H9 (cell line): ENCODE measurements around the gene SDHB. TPM values are rescaled to one million over a fixed set of nuclear protein-coding genes. Genes with fewer than 3 reads are reported as not detected.

ENCODE experiments used
- DNase-seq: peaks from one replicate; pipeline ENCODE4 v3.0.0-alpha.2; 2017
- H2AFZ ChIP-seq: one replicate; pipeline ENCODE4 v1.6.1; 2013; ENCODE audit warnings: mild to moderate bottlenecking, low read length, control low read depth, moderate library complexity
- H2AK5ac ChIP-seq: 2 replicates; pipeline ENCODE4 v1.6.1; 2013; ENCODE audit warnings: low read length, control low read depth, mixed read lengths; ENCODE audit not compliant: insufficient read length
- H2BK120ac ChIP-seq: one replicate; pipeline ENCODE4 v1.6.1; 2013; ENCODE audit warnings: low read depth, mild to moderate bottlenecking, low read length, control low read depth, inconsistent platforms; ENCODE audit not compliant: poor library complexity, severe bottlenecking
- H2BK12ac ChIP-seq: 2 replicates; pipeline ENCODE4 v1.6.1; 2013; ENCODE audit warnings: low read length, control low read depth, mixed read lengths, low read depth; ENCODE audit not compliant: insufficient read length
- H2BK15ac ChIP-seq: 2 replicates; pipeline ENCODE4 v1.6.1; 2013; ENCODE audit warnings: low read depth, low read length, control low read depth
- H2BK20ac ChIP-seq: one replicate; pipeline ENCODE4 v1.6.1; 2013; ENCODE audit warnings: low read depth, mild to moderate bottlenecking, low read length, control low read depth, inconsistent platforms; ENCODE audit not compliant: poor library complexity, severe bottlenecking
- H2BK5ac ChIP-seq: 2 replicates; pipeline ENCODE4 v1.6.1; 2013; ENCODE audit warnings: low read length, control low read depth, mixed read lengths; ENCODE audit not compliant: insufficient read length
- H3K14ac ChIP-seq: 2 replicates; pipeline ENCODE4 v1.6.1; 2013; ENCODE audit warnings: low read length, control low read depth; ENCODE audit not compliant: insufficient read depth
- H3K18ac ChIP-seq: 2 replicates; pipeline ENCODE4 v1.6.1; 2013; ENCODE audit warnings: low read depth, mild to moderate bottlenecking, mixed read lengths, low read length, control low read depth; ENCODE audit not compliant: insufficient read length
- H3K23ac ChIP-seq: 2 replicates; pipeline ENCODE4 v1.6.1; 2013; ENCODE audit warnings: low read length, control low read depth, mixed read lengths, low read depth; ENCODE audit not compliant: insufficient read length
- H3K23me2 ChIP-seq: 2 replicates; pipeline ENCODE4 v1.6.1; 2013; ENCODE audit warnings: low read depth, mild to moderate bottlenecking, mixed read lengths, low read length, control low read depth; ENCODE audit not compliant: insufficient read length, poor library complexity, severe bottlenecking
- H3K27ac ChIP-seq: 2 replicates; pipeline ENCODE4 v1.5.1; 2013; ENCODE audit warnings: low read length, control low read depth, mixed read lengths, low read depth; ENCODE audit not compliant: insufficient read length
- H3K27me3 ChIP-seq: 2 replicates; pipeline ENCODE4 v1.6.1; 2013; ENCODE audit warnings: low read length, control low read depth, inconsistent platforms; ENCODE audit not compliant: insufficient read depth
- H3K4ac ChIP-seq: 2 replicates; pipeline ENCODE4 v1.6.1; 2013; ENCODE audit warnings: low read depth, mild to moderate bottlenecking, control low read depth, inconsistent platforms, low read length, moderate library complexity
- H3K4me1 ChIP-seq: 2 replicates; pipeline ENCODE4 v1.6.1; 2013; ENCODE audit warnings: low read length, control low read depth, inconsistent platforms; ENCODE audit not compliant: insufficient read depth
- H3K4me2 ChIP-seq: 2 replicates; pipeline ENCODE4 v1.6.1; 2013; ENCODE audit warnings: low read length, control low read depth, mixed read lengths; ENCODE audit not compliant: insufficient read length, insufficient read depth
- H3K56ac ChIP-seq: 2 replicates; pipeline ENCODE4 v1.6.1; 2013; ENCODE audit warnings: low read depth, mild to moderate bottlenecking, mixed read lengths, low read length, control low read depth; ENCODE audit not compliant: insufficient read length
- H3K79me1 ChIP-seq: 2 replicates; pipeline ENCODE4 v1.6.1; 2013; ENCODE audit warnings: low read depth, mild to moderate bottlenecking, moderate library complexity, low read length, control low read depth, inconsistent platforms; ENCODE audit not compliant: insufficient read depth, poor library complexity, severe bottlenecking
- H3K79me2 ChIP-seq: 2 replicates; pipeline ENCODE4 v1.6.1; 2013; ENCODE audit warnings: low read length, control low read depth, inconsistent platforms; ENCODE audit not compliant: insufficient read depth
- H3K9ac ChIP-seq: 2 replicates; pipeline ENCODE4 v1.6.1; 2013; ENCODE audit warnings: low read length, control low read depth, mixed read lengths; ENCODE audit not compliant: insufficient read length; ENCODE audit errors: extremely low read depth
- H3K9me3 ChIP-seq: one replicate; pipeline ENCODE4 v1.6.1; 2013; ENCODE audit warnings: low read depth, low read length, inconsistent platforms; ENCODE audit not compliant: control insufficient read depth
- H3T11ph ChIP-seq: one replicate; pipeline ENCODE4 v1.6.1; 2013; ENCODE audit warnings: mild to moderate bottlenecking, low read length, control low read depth, inconsistent platforms
- H4K20me1 ChIP-seq: one replicate; pipeline ENCODE4 v1.6.1; 2013; ENCODE audit not compliant: control insufficient read depth, insufficient read length, insufficient read depth
- H4K5ac ChIP-seq: 2 replicates; pipeline ENCODE4 v1.6.1; 2013; ENCODE audit warnings: low read depth, mild to moderate bottlenecking, mixed read lengths, low read length, control low read depth; ENCODE audit not compliant: insufficient read length
- H4K8ac ChIP-seq: replicated peaks from 2 replicates; pipeline ENCODE4 v1.6.1; 2013; ENCODE audit warnings: low read length, control low read depth, mixed read lengths, low read depth; ENCODE audit not compliant: insufficient read length
- H4K91ac ChIP-seq: 2 replicates; pipeline ENCODE4 v1.6.1; 2013; ENCODE audit warnings: low read depth, mild to moderate bottlenecking, moderate library complexity, mixed read lengths, low read length, control low read depth; ENCODE audit not compliant: insufficient read length
- H3K27ac Mint-ChIP-seq, 3 experiments: 2 replicates in 2 of 3; 3 replicates in 1 of 3; pipeline ENCODE4 v1.8.0; 2020 to 2021; ENCODE audit warnings: mixed read lengths in 3 of 3, mild to moderate bottlenecking in 1 of 3, moderate library complexity in 1 of 3
- H3K27me3 Mint-ChIP-seq: 2 replicates; pipeline ENCODE4 v1.8.0; 2021; ENCODE audit warnings: low read depth, mild to moderate bottlenecking, moderate library complexity, mixed read lengths
- H3K36me3 Mint-ChIP-seq, 3 experiments: 2 replicates in 2 of 3; 3 replicates in 1 of 3; pipeline ENCODE4 v1.8.0; 2020 to 2021; ENCODE audit warnings: low read depth in 3 of 3, mixed read lengths in 3 of 3; ENCODE audit not compliant: insufficient read depth in 1 of 3
- H3K4me1 Mint-ChIP-seq, 2 experiments: 2 replicates each; pipeline ENCODE4 v1.8.0; 2020; ENCODE audit warnings: mixed read lengths in 2 of 2
- H3K4me3 Mint-ChIP-seq, 2 experiments: 2 replicates in 1 of 2; 3 replicates in 1 of 2; pipeline ENCODE4 v1.8.0; 2020 to 2021; ENCODE audit warnings: mild to moderate bottlenecking in 2 of 2, mixed read lengths in 2 of 2, moderate library complexity in 1 of 2
- H3K9me3 Mint-ChIP-seq, 2 experiments: 2 replicates in 1 of 2; 3 replicates in 1 of 2; pipeline ENCODE4 v1.8.0; 2020; ENCODE audit warnings: mild to moderate bottlenecking in 2 of 2, mixed read lengths in 2 of 2, moderate library complexity in 1 of 2
- CTCF ChIP-seq: fragments of 200-600 bp; sonication (generic); conservative IDR thresholded peaks from 3 replicates; pipeline ENCODE4 v1.8.0; 2021; ENCODE audit warnings: antibody characterized with exemption, mild to moderate bottlenecking
- WGBS: extraction: QIAGEN DNeasy Blood & Tissue Kit; methylation state at CpG from one replicate; pipeline ENCODE4 v1.1.7; 2013; ENCODE audit warnings: missing lambda C conversion rate, low lambda C conversion rate, mixed read lengths; ENCODE audit not compliant: insufficient read length; ENCODE audit errors: extremely low coverage; 5-methylcytosine and 5-hydroxymethylcytosine counted together
- total RNA-seq: library from RNA; stranded (reverse); gene quantifications from 2 replicates; pipeline ENCODE4 v1.2.1, GENCODE V29; 2021

Gene SDHB
- total RNA-seq, 1 experiment from 2014 or later: 77.5 TPM

GRCh38 chr1:17102232-17102631 is 48.4 kb upstream of the SDHB start:
- H3K23me2 ChIP-seq: no peaks in the 10 kb centered on the region
- H3T11ph ChIP-seq: no peak overlapping the region
- no peak overlapping the region for H3K18ac ChIP-seq
- H3K79me1 ChIP-seq: no peaks in the 10 kb centered on the region
- Mint-ChIP-seq H3K9me3 (no peaks in the 10 kb centered on the region; a peak in 1 of 5 replicates), H3K36me3 (no peaks in the 10 kb centered on the region), H3K4me3 (no peak overlapping the region), H3K4me1 (peaks cover 13 to 20% of the 10 kb centered on the region in 2 experiments), H3K27me3 (no peaks in the 10 kb centered on the region; the same call in none of the 2 replicates), H3K27ac (no peak overlapping the region)
- no peak overlapping the region for H3K9ac ChIP-seq
- H3K23ac ChIP-seq: no peak overlapping the region
- no peak overlapping the region for H2BK20ac ChIP-seq
- H3K56ac ChIP-seq: no peak overlapping the region
- H3K27me3 ChIP-seq: no peaks in the 10 kb centered on the region
- no peak overlapping the region for H2BK12ac ChIP-seq
- H3K9me3 ChIP-seq: no peaks in the 10 kb centered on the region
- H4K5ac ChIP-seq: no peak overlapping the region
- no peak overlapping the region for H4K8ac ChIP-seq
- H2BK15ac ChIP-seq: no peak overlapping the region
- H2AK5ac ChIP-seq: no peak overlapping the region
- no peak overlapping the region for H4K91ac ChIP-seq
- no peak overlapping the region for H3K27ac ChIP-seq
- no peak overlapping the region for H2AFZ ChIP-seq
- H2BK5ac ChIP-seq: no peak overlapping the region
- no peaks in the 10 kb centered on the region for H4K20me1 ChIP-seq
- no peak overlapping the region for H3K4me2 ChIP-seq
- no peaks in the 10 kb centered on the region for H3K79me2 ChIP-seq
- TF ChIP-seq CTCF: no peak
- H2BK120ac ChIP-seq: no peak overlapping the region
- DNase-seq: no peak
- no peak overlapping the region for H3K4ac ChIP-seq
- H3K14ac ChIP-seq: no peak overlapping the region
- WGBS: no CpG with 5 or more reads among the region's 2 CpGs
- H3K4me1 ChIP-seq: no peaks in the 10 kb centered on the region
